ENCODE measurements around the gene KICS2.

GRCh38 chr12:64258576-64258975, 36.5 kb upstream of the KICS2 start:
- TF ChIP-seq POLR2A (IDR thresholded peaks at IDR 0.05; ENCODE audit: extremely low read depth, insufficient read length), result no peak
- no peak for TF ChIP-seq CTCF (IDR thresholded peaks at IDR 0.05; ENCODE audit: low read depth, low read length)

Measured in NB4 (cell line).